OCI-LY1 (cell line): ENCODE measurements around the gene IL24.

Experiments used
- H2AFZ ChIP-seq: fragments of 200-600 bp; sonication (generic), shearing (Covaris generic); 2 replicates; pipeline ENCODE4 v1.6.0; 2014; ENCODE audit warnings: antibody characterized with exemption, mild to moderate bottlenecking, low read length
- H3F3A ChIP-seq: fragments of 200-600 bp; sonication (generic), shearing (Covaris generic); 2 replicates; pipeline ENCODE4 v1.6.0; 2014; ENCODE audit warnings: mild to moderate bottlenecking, antibody characterized with exemption, low read length, moderate library complexity; ENCODE audit not compliant: insufficient read depth
- H3K27ac ChIP-seq: fragments of 200-600 bp; sonication (generic); 2 replicates; pipeline ENCODE4 v1.5.1; 2014; ENCODE audit warnings: low read length, mixed run types, mild to moderate bottlenecking, low read depth; ENCODE audit not compliant: poor library complexity, severe bottlenecking
- H3K27me3 ChIP-seq: fragments of 200-600 bp; sonication (generic); 2 replicates; pipeline ENCODE4 v1.6.0; 2014; ENCODE audit warnings: antibody characterized with exemption, mild to moderate bottlenecking, low read length, moderate library complexity; ENCODE audit not compliant: insufficient read depth
- H3K36me3 ChIP-seq: fragments of 200-600 bp; sonication (generic); 2 replicates; pipeline ENCODE4 v1.6.1; 2014; ENCODE audit warnings: mild to moderate bottlenecking, antibody characterized with exemption, low read length, moderate library complexity, mixed read lengths; ENCODE audit not compliant: insufficient read depth
- H3K4me1 ChIP-seq: fragments of 200-600 bp; sonication (generic); 2 replicates; pipeline ENCODE4 v1.5.1; 2014; ENCODE audit warnings: mild to moderate bottlenecking, low read length, moderate library complexity; ENCODE audit not compliant: insufficient read depth, severe bottlenecking
- H3K4me2 ChIP-seq: fragments of 200-600 bp; sonication (generic), shearing (Covaris generic); 2 replicates; pipeline ENCODE4 v1.6.1; 2014; ENCODE audit warnings: low read length
- H3K4me3 ChIP-seq: fragments of 200-600 bp; sonication (generic); 2 replicates; pipeline ENCODE4 v1.5.1; 2014; ENCODE audit warnings: low read length, low read depth, mild to moderate bottlenecking, mixed read lengths; ENCODE audit not compliant: poor library complexity, severe bottlenecking
- H3K79me2 ChIP-seq: fragments of 200-600 bp; shearing (Covaris generic); 2 replicates; pipeline ENCODE4 v1.6.1; 2016; ENCODE audit warnings: mixed run types, low read length, mixed read lengths; ENCODE audit not compliant: insufficient read depth
- H3K9ac ChIP-seq: fragments of 200-600 bp; sonication (generic), shearing (Covaris generic); 2 replicates; pipeline ENCODE4 v1.6.1; 2014; ENCODE audit warnings: mild to moderate bottlenecking, low read length, mixed read lengths
- H3K9me2 ChIP-seq: fragments of 200-600 bp; sonication (generic), shearing (Covaris generic); 2 replicates; pipeline ENCODE4 v1.6.1; 2014; ENCODE audit warnings: low read depth, mild to moderate bottlenecking, low read length, mixed read lengths
- H3K9me3 ChIP-seq: fragments of 200-600 bp; shearing (Covaris generic); 2 replicates; pipeline ENCODE4 v1.6.1; 2014; ENCODE audit warnings: low read length, mixed read lengths
- H4K20me1 ChIP-seq: fragments of 200-600 bp; sonication (generic), shearing (Covaris generic); 2 replicates; pipeline ENCODE4 v1.6.0; 2016; ENCODE audit warnings: mild to moderate bottlenecking, low read length; ENCODE audit not compliant: insufficient read depth
- CTCF ChIP-seq: fragments of 200-600 bp; sonication (generic), shearing (Covaris generic); IDR thresholded peaks from 2 replicates; pipeline ENCODE4 v1.5.1; 2017; ENCODE audit warnings: mild to moderate bottlenecking, antibody characterized with exemption, low read length, moderate library complexity, mixed read lengths
- EZH2 ChIP-seq: fragments of 200-600 bp; sonication (generic), shearing (Covaris generic); IDR thresholded peaks from 2 replicates; pipeline ENCODE4 v1.8.0; 2017; ENCODE audit warnings: borderline replicate concordance, mixed run types, mild to moderate bottlenecking, antibody characterized with exemption, low read length, moderate library complexity, mixed read lengths

The IL24 gene

GRCh38 chr1:206947255-206947654 is 50.0 kb downstream of the IL24 start:
- Histone ChIP-seq H4K20me1 (no peaks in the 10 kb centered on the region), H3K9me2 (no peaks in the 10 kb centered on the region), H3K36me3 (no peaks in the 10 kb centered on the region), H3K9ac (no peak overlapping the region), H3K9me3 (no peaks in the 10 kb centered on the region), H3K79me2 (no peaks in the 10 kb centered on the region), H3K4me3 (no peak overlapping the region), H3F3A (no peaks in the 10 kb centered on the region), H3K27me3 (peaks cover 7% of the 10 kb centered on the region; the same call in 1 of the 2 replicates), H2AFZ (no peak overlapping the region), H3K27ac (no peak overlapping the region), H3K4me2 (no peak overlapping the region), H3K4me1 (no peaks in the 10 kb centered on the region)
- TF ChIP-seq EZH2 (no peak), CTCF (no peak)

- no peak overlapping the region for H3K4me2 ChIP-seq
- no peaks in the 10 kb centered on the region for H3K36me3 ChIP-seq
- no peak overlapping the region for H3K9ac ChIP-seq
- H3K9me2 ChIP-seq: no peaks in the 10 kb centered on the region
- no peak overlapping the region for H2AFZ ChIP-seq
- no peaks in the 10 kb centered on the region for H3K4me1 ChIP-seq
- no peaks in the 10 kb centered on the region for H4K20me1 ChIP-seq
- H3F3A ChIP-seq: no peaks in the 10 kb centered on the region
- no peak overlapping the region for H3K27ac ChIP-seq
- no peaks in the 10 kb centered on the region for H3K79me2 ChIP-seq
- 0 out of 2 replicates have a peak, but pooled peaks cover 4% of the 10 kb centered on the region for H3K27me3 ChIP-seq
- TF ChIP-seq CTCF: no peak
- no peak for TF ChIP-seq EZH2
- no peaks in the 10 kb centered on the region for H3K9me3 ChIP-seq
- H3K4me3 ChIP-seq: no peak overlapping the region
Observed at GRCh38 chr1:206949208-206949607, 52.0 kb downstream of the IL24 start.

DNA sequence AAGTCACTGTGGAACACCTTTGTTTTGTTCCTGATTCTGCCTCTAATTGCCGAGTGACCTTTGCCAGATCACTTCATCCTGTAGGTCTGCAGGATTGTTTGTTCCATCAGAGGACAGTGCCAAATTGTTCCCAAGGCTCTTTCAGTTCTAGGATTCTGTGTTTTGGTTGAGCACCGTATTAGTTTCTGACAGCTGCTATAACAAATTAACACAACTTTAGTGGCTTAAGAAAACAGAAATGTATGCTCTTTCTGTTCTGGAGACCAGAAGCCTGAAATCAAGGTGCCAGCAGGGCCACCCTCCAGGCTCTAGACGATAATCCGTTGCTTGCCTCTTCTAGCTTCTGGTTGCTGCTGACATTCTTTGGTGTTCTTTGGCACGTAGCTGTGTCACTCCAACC is 52.4 kb downstream of the IL24 start:
- Histone ChIP-seq H3K9me2 (no peaks in the 10 kb centered on the region), H3K79me2 (no peaks in the 10 kb centered on the region), H3K9me3 (no peaks in the 10 kb centered on the region), H3K27me3 (0 out of 2 replicates have a peak, but pooled peaks cover 4% of the 10 kb centered on the region), H3K4me3 (no peak overlapping the region), H3K4me2 (no peak overlapping the region), H3F3A (no peaks in the 10 kb centered on the region), H2AFZ (no peak overlapping the region), H3K9ac (no peak overlapping the region), H4K20me1 (no peaks in the 10 kb centered on the region), H3K27ac (no peak overlapping the region), H3K4me1 (no peaks in the 10 kb centered on the region), H3K36me3 (no peaks in the 10 kb centered on the region)
- TF ChIP-seq CTCF (no peak), EZH2 (no peak)
